Central memory CD8-positive, alpha-beta T cell (primary cell): ENCODE measurements around the gene NLK.
"Not testable (repeated sequence)": the region's sequence is repeated elsewhere in the genome, so short reads cannot be mapped to it uniquely, and the experiment has no call there.

Experiments used
- ATAC-seq: fragments of 150-1000 bp; cut with Tn5 transposase; replicated peaks from 2 replicates; pipeline ENCODE4 v1.10.0; 2022; ENCODE audit warnings: mild to moderate bottlenecking, moderate FRiP score, moderate number of reproducible peaks; ENCODE audit not compliant: poor library complexity, severe bottlenecking; ENCODE audit errors: extremely low read depth
- DNase-seq, 2 donors: peaks; one replicate each; pipeline ENCODE4 v3.0.0; 2021; ENCODE audit warnings: low spot score in 2 of 2
- H3K27ac Mint-ChIP-seq: one replicate; pipeline ENCODE4 v1.8.0; 2022; ENCODE audit warnings: low read depth, mild to moderate bottlenecking, moderate library complexity, mixed read lengths
- H3K27me3 Mint-ChIP-seq: one replicate; pipeline ENCODE4 v1.8.0; 2022; ENCODE audit warnings: mixed read lengths
- H3K36me3 Mint-ChIP-seq: one replicate; pipeline ENCODE4 v1.8.0; 2022; ENCODE audit warnings: mild to moderate bottlenecking, moderate library complexity, mixed read lengths; ENCODE audit not compliant: insufficient read depth
- H3K4me1 Mint-ChIP-seq: one replicate; pipeline ENCODE4 v1.8.0; 2022; ENCODE audit warnings: mixed read lengths
- H3K4me3 Mint-ChIP-seq: one replicate; pipeline ENCODE4 v1.8.0; 2022; ENCODE audit warnings: mild to moderate bottlenecking, moderate library complexity, mixed read lengths
- H3K9me3 Mint-ChIP-seq: one replicate; pipeline ENCODE4 v1.8.0; 2022; ENCODE audit warnings: mixed read lengths

The NLK gene

GRCh38 chr17:28085766-28086165, 43.3 kb downstream of the NLK start:
- no peak for ATAC-seq
- no peak for DNase-seq
- no peaks in the 10 kb centered on the region for H3K36me3 Mint-ChIP-seq
- H3K27me3 Mint-ChIP-seq: no peaks in the 10 kb centered on the region
- no peaks in the 10 kb centered on the region for H3K9me3 Mint-ChIP-seq
- peaks cover 19% of the 10 kb centered on the region for H3K4me1 Mint-ChIP-seq
- no peak overlapping the region for H3K27ac Mint-ChIP-seq
- no peak overlapping the region for H3K4me3 Mint-ChIP-seq

GRCh38 chr17:28086519-28086918, 44.0 kb downstream of the NLK start:
- ATAC-seq: no peak
- Mint-ChIP-seq H3K27me3 (no peaks in the 10 kb centered on the region), H3K4me3 (no peak overlapping the region), H3K4me1 (peaks cover 19% of the 10 kb centered on the region), H3K36me3 (no peaks in the 10 kb centered on the region), H3K27ac (no peak overlapping the region), H3K9me3 (no peaks in the 10 kb centered on the region)
- DNase-seq: no peak

GRCh38 chr17:28087743-28088142, 45.3 kb downstream of the NLK start:
- Mint-ChIP-seq H3K9me3 (no peaks in the 10 kb centered on the region), H3K4me1 (peaks cover 19% of the 10 kb centered on the region), H3K36me3 (peaks cover 2% of the 10 kb centered on the region), H3K27me3 (no peaks in the 10 kb centered on the region), H3K4me3 (no peak overlapping the region), H3K27ac (no peak overlapping the region)
- ATAC-seq: no peak
- DNase-seq: no peak

- no peak for ATAC-seq
- Mint-ChIP-seq H3K27me3 (no peaks in the 10 kb centered on the region), H3K4me1 (peaks cover 19% of the 10 kb centered on the region), H3K36me3 (peaks cover 2% of the 10 kb centered on the region), H3K9me3 (no peaks in the 10 kb centered on the region), H3K4me3 (no peak overlapping the region), H3K27ac (no peak overlapping the region)
- DNase-seq: no peak
Measured at GRCh38 chr17:28090551-28090950, 48.1 kb downstream of the NLK start.

- Mint-ChIP-seq H3K27ac (no peak overlapping the region), H3K4me1 (peaks cover 19% of the 10 kb centered on the region), H3K27me3 (no peaks in the 10 kb centered on the region), H3K9me3 (no peaks in the 10 kb centered on the region), H3K36me3 (peaks cover 2% of the 10 kb centered on the region), H3K4me3 (no peak overlapping the region)
- ATAC-seq (no peak), DNase-seq (no peak)
Measured at GRCh38 chr17:28092088-28092487, 49.6 kb downstream of the NLK start.

GRCh38 chr17:28093999-28094716, 51.7 kb downstream of the NLK start:
- ATAC-seq: no peak
- H3K4me1 Mint-ChIP-seq: peaks cover 7% of the 10 kb centered on the region
- no peaks in the 10 kb centered on the region for H3K9me3 Mint-ChIP-seq

GRCh38 chr17:28096756-28097155, 54.3 kb downstream of the NLK start:
- ATAC-seq (no peak), DNase-seq (no peak)
- Mint-ChIP-seq H3K27ac (no peak overlapping the region), H3K9me3 (no peaks in the 10 kb centered on the region), H3K36me3 (peaks cover 4% of the 10 kb centered on the region), H3K4me1 (no peaks in the 10 kb centered on the region), H3K4me3 (no peak overlapping the region), H3K27me3 (no peaks in the 10 kb centered on the region)

More at GRCh38 chr17:28093999-28094716, 51.7 kb downstream of the NLK start:
- Mint-ChIP-seq H3K36me3 (peaks cover 2% of the 10 kb centered on the region), H3K27ac (no peak overlapping the region), H3K4me3 (no peak overlapping the region), H3K27me3 (no peaks in the 10 kb centered on the region)
- no peak for DNase-seq

GRCh38 chr17:28097254-28097653, 54.8 kb downstream of the NLK start:
- H3K4me3 Mint-ChIP-seq: no peak overlapping the region
- DNase-seq (no peak), ATAC-seq (no peak)
- H3K27ac Mint-ChIP-seq: no peak overlapping the region
- no peaks in the 10 kb centered on the region for H3K9me3 Mint-ChIP-seq
- peaks cover 2% of the 10 kb centered on the region for H3K36me3 Mint-ChIP-seq
- H3K27me3 Mint-ChIP-seq: no peaks in the 10 kb centered on the region
- H3K4me1 Mint-ChIP-seq: no peaks in the 10 kb centered on the region

GRCh38 chr17:28097901-28098300, 55.4 kb downstream of the NLK start:
- DNase-seq (no peak), ATAC-seq (no peak)
- no peaks in the 10 kb centered on the region for H3K4me1 Mint-ChIP-seq
- H3K4me3 Mint-ChIP-seq: no peak overlapping the region
- no peak overlapping the region for H3K27ac Mint-ChIP-seq
- H3K9me3 Mint-ChIP-seq: no peaks in the 10 kb centered on the region
- no peaks in the 10 kb centered on the region for H3K27me3 Mint-ChIP-seq
- peaks cover 2% of the 10 kb centered on the region for H3K36me3 Mint-ChIP-seq

GRCh38 chr17:28098591-28098990, 56.1 kb downstream of the NLK start:
- not testable (repeated sequence) for H3K27ac Mint-ChIP-seq, H3K9me3 Mint-ChIP-seq, H3K4me3 Mint-ChIP-seq, ATAC-seq, H3K4me1 Mint-ChIP-seq, DNase-seq, H3K36me3 Mint-ChIP-seq, H3K27me3 Mint-ChIP-seq

GRCh38 chr17:28100251-28100650, 57.8 kb downstream of the NLK start:
- ATAC-seq: no peak
- Mint-ChIP-seq H3K27ac (no peak overlapping the region), H3K4me3 (no peak overlapping the region), H3K27me3 (no peaks in the 10 kb centered on the region), H3K36me3 (peaks cover 2% of the 10 kb centered on the region), H3K9me3 (no peaks in the 10 kb centered on the region), H3K4me1 (no peaks in the 10 kb centered on the region)
- no peak for DNase-seq

GRCh38 chr17:28100936-28101335, 58.5 kb downstream of the NLK start:
- peaks cover 4% of the 10 kb centered on the region for H3K36me3 Mint-ChIP-seq
- H3K27ac Mint-ChIP-seq: no peak overlapping the region
- no peaks in the 10 kb centered on the region for H3K27me3 Mint-ChIP-seq
- H3K4me1 Mint-ChIP-seq: no peaks in the 10 kb centered on the region
- no peaks in the 10 kb centered on the region for H3K9me3 Mint-ChIP-seq
- ATAC-seq: no peak
- H3K4me3 Mint-ChIP-seq: no peak overlapping the region
- DNase-seq: no peak

- no peak overlapping the region for H3K27ac Mint-ChIP-seq
- H3K4me3 Mint-ChIP-seq: no peak overlapping the region
- H3K27me3 Mint-ChIP-seq: no peaks in the 10 kb centered on the region
- H3K9me3 Mint-ChIP-seq: no peaks in the 10 kb centered on the region
- H3K36me3 Mint-ChIP-seq: peaks cover 4% of the 10 kb centered on the region
- DNase-seq: no peak
- H3K4me1 Mint-ChIP-seq: no peaks in the 10 kb centered on the region
- ATAC-seq: no peak
Measured at GRCh38 chr17:28101919-28102318, 59.4 kb downstream of the NLK start.
